CD4-positive, alpha-beta T cell treated with Interleukin-15 for 1 hour (primary cell): Measurements from ENCODE around the gene MESP1.

Experiments used
- DNase-seq: peaks from one replicate; pipeline ENCODE4 v3.0.0-alpha.2; 2020

Gene MESP1

GRCh38 chr15:89707577-89707976, 43.5 kb downstream of the MESP1 start:
- DNase-seq: no peak

- no peak for DNase-seq
Observed at GRCh38 chr15:89704411-89704810, 46.6 kb downstream of the MESP1 start.
